Activated CD4-positive, CD25-positive, alpha-beta regulatory T cell treated with anti-CD3 and anti-CD28 coated beads, Interleukin-2, amount 50 U/mL, for 24 hours (primary cell): ENCODE data around the gene PRDM2.
A peak's percentile ranks its signal among the peaks of the same experiment; 100 is the strongest.

Experiments used
- ATAC-seq, 2 donors: fragments of 150-1000 bp; cut with Tn5 transposase; one replicate each; pipeline ENCODE4 v1.10.0; 2021; ENCODE audit warnings: mild to moderate bottlenecking in 1 of 2, moderate library complexity in 1 of 2

Gene PRDM2

GRCh38 chr1:13794231-13795187 lies 94.5 kb downstream of the PRDM2 start:
- ATAC-seq, result peak; percentile 60 to 71

GRCh38 chr1:13797397-13797796 lies 97.4 kb downstream of the PRDM2 start:
- ATAC-seq, result no peak

GRCh38 chr1:13798120-13798519 lies 98.1 kb downstream of the PRDM2 start:
- ATAC-seq, result no peak

GRCh38 chr1:13799502-13800283 lies 99.7 kb downstream of the PRDM2 start:
- no peak for ATAC-seq

- ATAC-seq, result no peak
Observed at GRCh38 chr1:13801232-13801631, 101.2 kb downstream of the PRDM2 start.

GRCh38 chr1:13801655-13802486 lies 101.9 kb downstream of the PRDM2 start:
- ATAC-seq, result no peak

- ATAC-seq, result no peak
Observed at GRCh38 chr1:13802782-13803545, 103.0 kb downstream of the PRDM2 start.

GRCh38 chr1:13803546-13804239 lies 103.7 kb downstream of the PRDM2 start:
- no peak for ATAC-seq

- no peak for ATAC-seq
Observed at GRCh38 chr1:13804240-13804633, 104.2 kb downstream of the PRDM2 start.

GRCh38 chr1:13805431-13805830 lies 105.4 kb downstream of the PRDM2 start:
- ATAC-seq, result no peak

- no peak for ATAC-seq
Observed at GRCh38 chr1:13806108-13806507, 106.1 kb downstream of the PRDM2 start.

- no peak for ATAC-seq
Observed at GRCh38 chr1:13807209-13807608, 107.2 kb downstream of the PRDM2 start.

- ATAC-seq, result no peak
Observed at GRCh38 chr1:13808729-13809131, 108.7 kb downstream of the PRDM2 start.

- peak in 1 of 2 donors; percentile 52 for ATAC-seq
Observed at GRCh38 chr1:13809461-13810159, 109.6 kb downstream of the PRDM2 start.

- no peak for ATAC-seq
Observed at GRCh38 chr1:13812456-13813397, 112.7 kb downstream of the PRDM2 start.

GRCh38 chr1:13813398-13814012 lies 113.5 kb downstream of the PRDM2 start:
- ATAC-seq, result peak in 1 of 2 donors; percentile 25

- ATAC-seq, result no peak
Observed at GRCh38 chr1:13814131-13814530, 114.1 kb downstream of the PRDM2 start.

- ATAC-seq, result no peak
Observed at GRCh38 chr1:13816016-13816760, 116.2 kb downstream of the PRDM2 start.
